ENCODE data around the gene FKRP.
A peak's percentile ranks its signal among the peaks of the same experiment; 100 is the strongest.

DNA sequence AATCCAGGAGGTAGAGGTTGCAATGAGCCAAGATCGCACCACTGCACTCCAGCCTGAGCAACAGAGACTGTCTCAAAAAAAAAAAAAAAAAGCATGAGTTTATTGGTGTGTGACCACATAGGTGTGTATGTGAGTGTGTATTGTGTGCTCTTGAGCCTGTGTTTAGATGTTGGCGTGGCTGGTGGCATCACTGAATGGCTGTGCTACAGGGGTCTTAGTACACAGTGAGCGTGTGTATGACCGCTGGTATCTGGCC, 40.1 kb downstream of the FKRP start:
- no peak for TF ChIP-seq POLR2AphosphoS5 (IDR thresholded peaks at IDR 0.05; ENCODE audit: low read depth, low read length)
- no peak for TF ChIP-seq PAX5 (IDR thresholded peaks at IDR 0.05; ENCODE audit: insufficient read depth, low read length, severe bottlenecking)
- 0 out of 2 replicates have a peak, but pooled peaks have one; percentile 19 for TF ChIP-seq TAF1 (IDR thresholded peaks at IDR 0.05; ENCODE audit: low read depth, low read length)
- no peak for TF ChIP-seq POLR2A (IDR thresholded peaks at IDR 0.05; ENCODE audit: low read depth, low read length)
- no peak for TF ChIP-seq SPI1 (IDR thresholded peaks at IDR 0.05; ENCODE audit: low read depth, low read length)
